ENCODE results near the gene GAPVD1.

DNA sequence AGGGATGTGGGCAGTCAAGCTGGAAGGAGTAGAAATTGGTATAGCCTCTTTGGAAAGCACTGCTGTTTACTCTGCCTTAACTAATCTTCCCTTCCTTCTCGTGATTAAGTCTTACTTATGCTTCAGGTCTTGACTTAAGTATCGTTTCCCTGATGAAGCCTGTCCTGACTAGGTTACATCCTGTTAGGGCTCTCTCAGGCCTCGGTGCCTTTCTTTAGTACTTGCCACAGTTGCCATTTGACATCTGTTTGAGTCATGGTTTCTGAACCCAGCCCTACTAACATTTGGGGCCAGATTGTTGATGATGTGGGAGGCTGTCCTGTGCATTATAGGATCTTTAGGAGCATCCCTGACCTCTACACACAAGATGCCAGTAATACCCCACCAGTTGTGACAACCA lies 94.4 kb downstream of the GAPVD1 start:
- TF ChIP-seq EZH2 (IDR thresholded peaks at IDR 0.05; ENCODE audit: borderline replicate concordance, low read length) (no peak), CTCF (conservative IDR thresholded peaks at IDR 0.05 in 1 of 2, IDR thresholded peaks at IDR 0.05 in 1 of 2; ENCODE audit: extremely low read depth in 1 of 2, insufficient read depth in 1 of 2, low read depth in 1 of 2, low read length in 2 of 2) (no peak)

Data from mammary epithelial cell (primary cell).